Neural crest cell (in vitro differentiated cells): Measurements from ENCODE around the gene JAK2. TPM values are rescaled to one million over a fixed set of nuclear protein-coding genes. Genes with fewer than 3 reads are reported as not detected.

Source experiments
- DNase-seq: peaks from one replicate; pipeline ENCODE4 v3.0.0; 2021; ENCODE audit warnings: low read depth, mixed read lengths, low spot score
- H3K27ac Mint-ChIP-seq: one replicate; pipeline ENCODE4 v1.8.0; 2021; ENCODE audit warnings: mild to moderate bottlenecking, mixed read lengths; ENCODE audit not compliant: unreplicated experiment
- H3K27me3 Mint-ChIP-seq: 2 replicates; pipeline ENCODE4 v1.8.0; 2021; ENCODE audit warnings: low read depth, mild to moderate bottlenecking, mixed read lengths
- H3K36me3 Mint-ChIP-seq: 2 replicates; pipeline ENCODE4 v1.8.0; 2021; ENCODE audit warnings: low read depth, mild to moderate bottlenecking, mixed read lengths
- H3K4me1 Mint-ChIP-seq: 2 replicates; pipeline ENCODE4 v1.8.0; 2021; ENCODE audit warnings: mixed read lengths
- H3K4me3 Mint-ChIP-seq: one replicate; pipeline ENCODE4 v1.8.0; 2021; ENCODE audit warnings: mild to moderate bottlenecking, mixed read lengths
- H3K9me3 Mint-ChIP-seq: 2 replicates; pipeline ENCODE4 v1.8.0; 2021; ENCODE audit warnings: mixed read lengths
- CTCF ChIP-seq: fragments of 200-600 bp; sonication (generic); conservative IDR thresholded peaks from 2 replicates; pipeline ENCODE4 v1.5.0; 2021; ENCODE audit warnings: antibody characterized with exemption, mild to moderate bottlenecking
- total RNA-seq: library from RNA; stranded (reverse); gene quantifications from 2 replicates; pipeline ENCODE4 v1.2.1, GENCODE V29; 2021

Gene JAK2
- total RNA-seq, 1 donor from 2014 or later: 5.0 TPM

GRCh38 chr9:4969130-4969529, 15.9 kb upstream of the JAK2 start:
- Mint-ChIP-seq H3K27me3 (no peaks in the 10 kb centered on the region), H3K4me1 (peaks cover 6% of the 10 kb centered on the region), H3K27ac (no peak overlapping the region), H3K36me3 (no peaks in the 10 kb centered on the region), H3K4me3 (no peak overlapping the region), H3K9me3 (no peaks in the 10 kb centered on the region)
- TF ChIP-seq CTCF: no peak
- DNase-seq: no peak

- H3K27ac Mint-ChIP-seq: no peak overlapping the region
- no peak for DNase-seq
- H3K4me1 Mint-ChIP-seq: no peaks in the 10 kb centered on the region
These were observed 14.0 kb upstream of the JAK2 start for GRCh38 chr9:4970970-4971641.

GRCh38 chr9:4973246-4973645, 11.8 kb upstream of the JAK2 start:
- no peak overlapping the region for H3K27ac Mint-ChIP-seq
- no peaks in the 10 kb centered on the region for H3K4me1 Mint-ChIP-seq
- no peaks in the 10 kb centered on the region for H3K27me3 Mint-ChIP-seq
- no peak for DNase-seq
- TF ChIP-seq CTCF: no peak
- no peak overlapping the region for H3K4me3 Mint-ChIP-seq
- no peaks in the 10 kb centered on the region for H3K9me3 Mint-ChIP-seq
- H3K36me3 Mint-ChIP-seq: no peaks in the 10 kb centered on the region

More at GRCh38 chr9:4970970-4971641, 14.0 kb upstream of the JAK2 start:
- H3K4me3 Mint-ChIP-seq: no peak overlapping the region
- H3K9me3 Mint-ChIP-seq: no peaks in the 10 kb centered on the region
- TF ChIP-seq CTCF: no peak
- no peaks in the 10 kb centered on the region for H3K36me3 Mint-ChIP-seq
- no peaks in the 10 kb centered on the region for H3K27me3 Mint-ChIP-seq

- H3K9me3 Mint-ChIP-seq: no peaks in the 10 kb centered on the region
- TF ChIP-seq CTCF: no peak
- H3K27ac Mint-ChIP-seq: no peak overlapping the region
- no peaks in the 10 kb centered on the region for H3K4me1 Mint-ChIP-seq
- no peak overlapping the region for H3K4me3 Mint-ChIP-seq
- no peaks in the 10 kb centered on the region for H3K36me3 Mint-ChIP-seq
- no peak for DNase-seq
- H3K27me3 Mint-ChIP-seq: no peaks in the 10 kb centered on the region
These were observed 11.2 kb upstream of the JAK2 start for GRCh38 chr9:4973902-4974301.

GRCh38 chr9:4979239-4979638, 5.8 kb upstream of the JAK2 start:
- Mint-ChIP-seq H3K4me1 (peaks cover 8% of the 10 kb centered on the region), H3K27me3 (peaks cover 3% of the 10 kb centered on the region), H3K9me3 (no peaks in the 10 kb centered on the region), H3K36me3 (no peaks in the 10 kb centered on the region), H3K27ac (no peak overlapping the region), H3K4me3 (no peak overlapping the region)
- DNase-seq: no peak
- no peak for TF ChIP-seq CTCF
